IMR-90 (cell line): Measurements from ENCODE around the gene CDK5. TPM values are rescaled to one million over a fixed set of nuclear protein-coding genes. Genes with fewer than 3 reads are reported as not detected.

Source experiments
- ATAC-seq: fragments of 200-7000 bp; cut with Tn5 transposase; 2 replicates; pipeline ENCODE4 v1.9.1; 2020; ENCODE audit warnings: low read depth, mild to moderate bottlenecking, moderate library complexity
- BruUV-seq: library from RNA; stranded (reverse); fragments of 400-500 nt; replicated peaks from 2 replicates; lab custom pipeline; 2021; lab: Mats Ljungman, UMichigan
- CTCF ChIA-PET: fragments of 300-600 bp; formaldehyde crosslinking; extraction: SDS; loops from one replicate; lab custom pipeline; 2021; ENCODE audit warnings: antibody characterized with exemption; lab: Yijun Ruan, JAX
- POLR2A ChIA-PET: fragments of 300-600 bp; sonication (Branson Sonifier 250); formaldehyde crosslinking; loops from one replicate; lab custom pipeline; 2022; ENCODE audit warnings: antibody characterized with exemption; ENCODE audit not compliant: unreplicated experiment; lab: Charles Lee
- DNase-seq: peaks from one replicate; pipeline ENCODE4 v3.0.0; 2013
- H2AFZ ChIP-seq: replicated peaks from 2 replicates; pipeline ENCODE3; 2013; ENCODE audit warnings: low read length, mild to moderate bottlenecking; ENCODE audit not compliant: poor library complexity
- H2AK5ac ChIP-seq: 2 replicates; pipeline ENCODE4 v1.6.1; 2013; ENCODE audit warnings: low read depth, low read length, inconsistent platforms
- H2AK9ac ChIP-seq: replicated peaks from 2 replicates; pipeline ENCODE3; 2013; ENCODE audit warnings: mild to moderate bottlenecking, low read depth, low read length, moderate library complexity; ENCODE audit not compliant: poor library complexity
- H2BK120ac ChIP-seq: 2 replicates; pipeline ENCODE4 v1.6.1; 2013; ENCODE audit warnings: low read depth, low read length, inconsistent platforms
- H2BK15ac ChIP-seq: 3 replicates; pipeline ENCODE4 v1.6.1; 2013; ENCODE audit warnings: low read depth, low read length, inconsistent platforms
- H2BK20ac ChIP-seq: 2 replicates; pipeline ENCODE4 v1.6.1; 2013; ENCODE audit warnings: low read depth, mild to moderate bottlenecking, inconsistent platforms, low read length, moderate library complexity
- H2BK5ac ChIP-seq: 2 replicates; pipeline ENCODE4 v1.6.1; 2013; ENCODE audit warnings: mild to moderate bottlenecking, low read depth, low read length, inconsistent platforms; ENCODE audit not compliant: poor library complexity, severe bottlenecking
- H3K14ac ChIP-seq: replicated peaks from 2 replicates; pipeline ENCODE4 v1.6.1; 2013; ENCODE audit warnings: low read depth, low read length, inconsistent platforms
- H3K18ac ChIP-seq: 2 replicates; pipeline ENCODE4 v1.6.1; 2013; ENCODE audit warnings: low read depth, low read length, control low read depth
- H3K23ac ChIP-seq: 2 replicates; pipeline ENCODE4 v1.6.1; 2013; ENCODE audit warnings: low read depth, low read length, inconsistent platforms
- H3K27ac ChIP-seq: 2 replicates; pipeline ENCODE4 v1.5.1; 2013; ENCODE audit warnings: mild to moderate bottlenecking, control low read depth, low read length; ENCODE audit not compliant: insufficient read depth
- H3K27me3 ChIP-seq: 2 replicates; pipeline ENCODE4 v1.6.1; 2013; ENCODE audit warnings: low read length; ENCODE audit not compliant: control insufficient read depth, insufficient read depth
- H3K36me3 ChIP-seq: 2 replicates; pipeline ENCODE4 v1.6.1; 2013; ENCODE audit warnings: low read length, mixed read lengths; ENCODE audit not compliant: control insufficient read depth, insufficient read depth
- H3K4ac ChIP-seq: 2 replicates; pipeline ENCODE4 v1.6.1; 2013; ENCODE audit warnings: low read depth, low read length, inconsistent platforms
- H3K4me1 ChIP-seq: 2 replicates; pipeline ENCODE4 v1.6.1; 2013; ENCODE audit warnings: low read length, mixed read lengths; ENCODE audit not compliant: control insufficient read depth, insufficient read depth
- H3K4me2 ChIP-seq: 2 replicates; pipeline ENCODE4 v1.6.1; 2013; ENCODE audit warnings: low read depth, mild to moderate bottlenecking, control low read depth, low read length, moderate library complexity
- H3K4me3 ChIP-seq: 2 replicates; pipeline ENCODE4 v1.5.1; 2013; ENCODE audit warnings: low read depth, mild to moderate bottlenecking, control low read depth, low read length, moderate library complexity; ENCODE audit not compliant: insufficient read depth
- H3K56ac ChIP-seq: 2 replicates; pipeline ENCODE4 v1.6.1; 2013; ENCODE audit warnings: low read length, inconsistent platforms; ENCODE audit not compliant: insufficient read depth; ENCODE audit errors: extremely low read depth
- H3K79me1 ChIP-seq, 2 experiments: 2 replicates each; pipeline ENCODE4 v1.6.1; 2013; ENCODE audit warnings: low read length in 2 of 2, inconsistent platforms in 1 of 2, low read depth in 1 of 2
- H3K9ac ChIP-seq: 2 replicates; pipeline ENCODE4 v1.6.1; 2013; ENCODE audit warnings: low read depth, low read length, control low read depth
- H3K9me1 ChIP-seq: 2 replicates; pipeline ENCODE4 v1.6.1; 2013; ENCODE audit warnings: low read length, inconsistent platforms; ENCODE audit not compliant: insufficient read depth
- H3K9me3 ChIP-seq: 2 replicates; pipeline ENCODE4 v1.6.1; 2013; ENCODE audit warnings: low read length; ENCODE audit not compliant: control insufficient read depth, insufficient read depth
- H4K20me1 ChIP-seq: 2 replicates; pipeline ENCODE4 v1.6.1; 2013; ENCODE audit warnings: low read length, inconsistent platforms; ENCODE audit not compliant: insufficient read depth
- H4K5ac ChIP-seq: 2 replicates; pipeline ENCODE4 v1.6.1; 2013; ENCODE audit warnings: mild to moderate bottlenecking, low read depth, low read length, control low read depth
- H4K8ac ChIP-seq, 2 experiments: 2 replicates each; pipeline ENCODE4 v1.6.1; 2013; ENCODE audit warnings: low read depth in 2 of 2, low read length in 2 of 2, control low read depth in 1 of 2, inconsistent platforms in 1 of 2
- H4K91ac ChIP-seq: 2 replicates; pipeline ENCODE4 v1.6.1; 2013; ENCODE audit warnings: low read depth, low read length, inconsistent platforms; ENCODE audit not compliant: insufficient read depth
- CHD1 ChIP-seq: IDR thresholded peaks from 2 replicates; pipeline ENCODE4 v1.6.1; 2012; ENCODE audit warnings: low read depth, low read length, improper control_type of control experiment
- CTCF ChIP-seq: conservative IDR thresholded peaks from 2 replicates; pipeline ENCODE4 v1.5.1; 2012; ENCODE audit warnings: mild to moderate bottlenecking, low read depth, low read length, improper control_type of control experiment
- FOS ChIP-seq: fragments of 150-350 bp; IDR thresholded peaks from 2 replicates; pipeline ENCODE4 v1.6.1; 2016; ENCODE audit warnings: low read depth, low read length
- MAFK ChIP-seq: IDR thresholded peaks from 2 replicates; pipeline ENCODE4 v1.6.1; 2012; ENCODE audit warnings: low read depth, low read length, improper control_type of control experiment
- MAZ ChIP-seq: IDR thresholded peaks from 2 replicates; pipeline ENCODE4 v1.6.1; 2012; ENCODE audit warnings: low read depth, mild to moderate bottlenecking, low read length, improper control_type of control experiment, moderate library complexity, borderline replicate concordance
- MXI1 ChIP-seq: IDR thresholded peaks from 2 replicates; pipeline ENCODE4 v1.6.1; 2012; ENCODE audit warnings: low read depth, mild to moderate bottlenecking, low read length, moderate library complexity, borderline replicate concordance
- NFE2L2 ChIP-seq: fragments of 150-350 bp; IDR thresholded peaks from 2 replicates; pipeline ENCODE4 v1.6.1; 2016; ENCODE audit warnings: low read depth, mild to moderate bottlenecking, low read length
- POLR2A ChIP-seq: IDR thresholded peaks from 2 replicates; pipeline ENCODE4 v1.6.1; 2012; ENCODE audit warnings: mild to moderate bottlenecking, low read depth, low read length
- RAD21 ChIP-seq: IDR thresholded peaks from 2 replicates; pipeline ENCODE4 v1.6.1; 2012; ENCODE audit warnings: low read length, improper control_type of control experiment
- WGBS, 2 experiments: methylation state at CpG; one replicate each; pipeline versions ENCODE4 v1.1.5 to v1.1.7; 2013; ENCODE audit warnings: missing lambda C conversion rate in 2 of 2; ENCODE audit not compliant: insufficient read length in 1 of 2; ENCODE audit errors: extremely low coverage in 2 of 2; 5-methylcytosine and 5-hydroxymethylcytosine counted together
- dilution Hi-C: fragments of 300-500 bp; cut with HindIII; formaldehyde crosslinking; loops from one replicate; pipeline ENCODE4 v1.14.3; 2018; ENCODE audit warnings: low sequenced_read_pairs; ENCODE audit not compliant: unreplicated experiment
- in situ Hi-C: fragments of 300-500 bp; cut with MboI; formaldehyde crosslinking; loops from 3 replicates; pipeline ENCODE4 v1.14.3; 2019; ENCODE audit warnings: low sequenced_read_pairs, inconsistent platforms, mixed read lengths
- intact Hi-C: fragments of 100-400 bp; cut with micrococcal nuclease; formaldehyde crosslinking; loops from 2 replicates; pipeline ENCODE4 v1.10.0; 2022
- polyA plus RNA-seq, 3 experiments: library from polyadenylated mRNA; depleted of rRNA; stranded (reverse); fragments of >200 nt; gene quantifications; 2 replicates each; pipeline ENCODE4 v1.2.3, GENCODE V29; 2012; ENCODE audit warnings: low replicate concordance in 1 of 3
- total RNA-seq: library from RNA; depleted of rRNA; stranded (reverse); fragments of >200 nt; gene quantifications from 2 replicates; pipeline ENCODE4 v1.2.3, GENCODE V29; 2012

Gene CDK5
- total and polyA plus RNA-seq, 2 of the 4 experiments (the other 2 are of a cell fraction) = 22.4 to 34.8 TPM

GRCh38 chr7:151060416-151061212, 2.9 kb upstream of the CDK5 start:
- Histone ChIP-seq H3K36me3 (peaks cover 13% of the 10 kb centered on the region), H4K20me1 (peaks cover 32% of the 10 kb centered on the region), H3K4ac (peak overlapping the region; percentile 89), H3K9me3 (no peaks in the 10 kb centered on the region), H3K4me1 (peaks cover 43% of the 10 kb centered on the region), H2BK120ac (peak overlapping the region; percentile 48), H3K79me1 (peaks cover 28 to 73% of the 10 kb centered on the region in 2 experiments), H4K5ac (peak overlapping the region; percentile 26; the same call in 1 of the 2 replicates), H3K56ac (peak overlapping the region; percentile 87), H2AK9ac (peak overlapping the region; percentile 100), H3K27ac (peak overlapping the region; percentile 97), H2AK5ac (peak overlapping the region; percentile 96), H2AFZ (peak overlapping the region; percentile 95), H2BK15ac (0 out of 3 replicates have a peak overlapping the region, but pooled peaks have one; percentile 15), H3K4me2 (peak overlapping the region; percentile 99), H3K27me3 (no peaks in the 10 kb centered on the region), H2BK5ac (peak overlapping the region; percentile 95), H3K23ac (peak overlapping the region; percentile 87), H3K9ac (peak overlapping the region; percentile 84), H3K9me1 (peaks cover 12% of the 10 kb centered on the region; the same call in 1 of the 2 replicates), H3K4me3 (peak overlapping the region; percentile 94), H3K14ac (peak overlapping the region; percentile 81), H3K18ac (peak overlapping the region; percentile 22; the same call in 1 of the 2 replicates), H4K91ac (peak overlapping the region; percentile 56), H4K8ac (peak overlapping the region; percentile 35 to 56; a peak in 3 of 4 replicates), H2BK20ac (no peak overlapping the region)
- ChIA-PET CTCF (no interaction called here), POLR2A (interaction anchor here (0.6 kb wide), 1 partner anchor 17 kb away, joined by 5 read pairs; no protein-coding TSS in a partner anchor)
- ATAC-seq (no peak), DNase-seq (no peak)
- intact Hi-C loops = loop anchor here (1.0 kb wide), 1 partner anchor 51 kb away; no protein-coding TSS in a partner anchor
- 12% methylated on average over 7 of the region's 21 CpGs; no CpG with 5 or more reads in 1 of the 2 experiments for WGBS, 2 experiments
- in situ Hi-C loops = no loop called here
- peak; percentile 14; the same call in 1 of the 2 replicates for TF ChIP-seq MAZ
- peak; percentile 17; the same call in 1 of the 2 replicates for TF ChIP-seq CTCF
- 0 out of 2 replicates have a peak, but pooled peaks have one; percentile 12 for TF ChIP-seq POLR2A
- no peak; the same call in 1 of the 2 replicates for TF ChIP-seq MXI1
- no peak for TF ChIP-seq NFE2L2
- no peak for TF ChIP-seq CHD1
- no peak for TF ChIP-seq MAFK
- TF ChIP-seq RAD21 = no peak
- no peak for TF ChIP-seq FOS
- BruUV-seq = no TSS peak
- dilution Hi-C loops = no loop called here
